Kasumi-1 (cell line): ENCODE results near the gene TRAF3IP1.
"Not testable (repeated sequence)": the region's sequence is repeated elsewhere in the genome, so short reads cannot be mapped to it uniquely, and the experiment has no call there.

Experiments used
- DNase-seq, 2 experiments: peaks; one replicate each; lab custom pipeline; 2025; lab: John Stamatoyannopoulos, UW

The TRAF3IP1 gene

DNA sequence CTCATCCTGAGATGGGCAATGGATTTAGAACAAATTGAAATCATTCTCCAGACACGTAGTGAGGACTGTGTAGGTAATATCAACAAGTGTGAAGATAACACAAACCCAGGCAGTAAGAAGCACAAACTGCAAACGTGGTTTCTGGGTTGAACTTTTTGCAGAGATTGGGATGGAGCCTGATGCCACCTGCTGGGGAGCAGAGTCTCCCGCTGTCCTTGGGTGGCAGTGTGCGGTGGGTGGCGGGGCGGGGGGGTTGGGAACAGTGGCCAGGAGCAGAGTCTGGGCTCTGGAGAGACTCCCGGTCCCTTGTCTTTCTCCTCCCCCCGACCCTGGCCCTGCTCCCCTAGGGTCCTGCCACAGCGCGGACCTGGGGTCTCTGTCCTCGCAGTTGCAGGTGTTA, 19.5 kb downstream of the TRAF3IP1 start:
- no peak for DNase-seq

DNA sequence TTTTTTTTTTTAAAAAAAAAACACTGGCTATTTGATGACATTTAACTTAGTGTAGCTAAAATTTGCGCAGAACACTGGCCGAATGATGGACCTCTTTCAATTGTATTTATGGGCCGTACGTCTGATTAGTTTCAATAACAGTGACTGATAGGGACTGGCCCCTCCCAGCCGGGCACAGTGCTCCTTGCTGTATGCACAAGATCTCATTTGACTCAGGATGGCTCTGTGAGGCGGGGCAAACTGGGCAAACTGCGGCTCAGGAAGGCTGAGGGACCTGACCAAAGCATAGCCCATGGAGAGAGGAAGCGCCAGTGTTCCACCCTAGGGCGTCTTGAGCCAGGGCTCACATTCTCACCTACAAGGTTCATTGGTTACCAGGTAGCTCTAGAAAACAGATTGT, 21.2 kb downstream of the TRAF3IP1 start:
- no peak for DNase-seq

DNA sequence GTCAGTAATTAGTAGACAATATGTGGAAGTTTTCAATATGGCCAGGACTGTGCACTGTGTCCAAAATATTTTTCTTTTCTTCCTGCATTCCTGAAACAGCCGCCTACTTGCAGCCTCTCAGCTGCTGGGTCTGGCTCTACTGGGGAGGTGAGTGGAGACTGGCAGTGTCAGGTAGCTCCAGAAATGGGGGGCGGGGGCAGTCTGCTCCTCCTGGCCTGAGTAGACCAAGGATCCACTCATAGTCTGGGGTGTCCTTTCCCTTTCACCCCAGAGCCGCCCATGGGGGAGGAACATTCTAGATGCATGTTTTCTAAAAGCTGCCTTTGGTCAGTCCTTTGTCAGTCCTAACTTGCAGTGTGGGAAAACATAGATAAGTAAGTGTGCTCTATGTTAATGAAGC, 23.7 kb downstream of the TRAF3IP1 start:
- no peak for DNase-seq

DNA sequence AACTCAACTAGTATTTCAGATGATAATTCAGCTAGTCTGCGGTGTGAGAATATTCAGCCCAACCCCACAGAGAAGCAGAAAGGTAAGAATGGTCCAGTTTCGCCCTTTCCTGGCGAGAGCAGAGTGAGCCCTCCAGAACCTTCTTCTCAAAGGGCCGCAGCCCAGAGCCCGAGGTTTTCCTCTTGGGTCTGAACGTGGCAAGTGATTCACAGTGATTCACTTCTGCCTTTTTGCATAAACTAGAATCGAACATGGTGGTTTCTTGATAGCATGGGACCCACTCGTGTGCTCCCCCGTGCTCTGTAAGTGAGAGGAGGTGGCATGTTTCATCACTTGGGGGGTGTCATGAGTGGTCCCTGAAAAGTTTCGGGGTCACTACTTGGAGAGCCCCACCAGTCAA, 24.2 kb downstream of the TRAF3IP1 start:
- no peak for DNase-seq

DNA sequence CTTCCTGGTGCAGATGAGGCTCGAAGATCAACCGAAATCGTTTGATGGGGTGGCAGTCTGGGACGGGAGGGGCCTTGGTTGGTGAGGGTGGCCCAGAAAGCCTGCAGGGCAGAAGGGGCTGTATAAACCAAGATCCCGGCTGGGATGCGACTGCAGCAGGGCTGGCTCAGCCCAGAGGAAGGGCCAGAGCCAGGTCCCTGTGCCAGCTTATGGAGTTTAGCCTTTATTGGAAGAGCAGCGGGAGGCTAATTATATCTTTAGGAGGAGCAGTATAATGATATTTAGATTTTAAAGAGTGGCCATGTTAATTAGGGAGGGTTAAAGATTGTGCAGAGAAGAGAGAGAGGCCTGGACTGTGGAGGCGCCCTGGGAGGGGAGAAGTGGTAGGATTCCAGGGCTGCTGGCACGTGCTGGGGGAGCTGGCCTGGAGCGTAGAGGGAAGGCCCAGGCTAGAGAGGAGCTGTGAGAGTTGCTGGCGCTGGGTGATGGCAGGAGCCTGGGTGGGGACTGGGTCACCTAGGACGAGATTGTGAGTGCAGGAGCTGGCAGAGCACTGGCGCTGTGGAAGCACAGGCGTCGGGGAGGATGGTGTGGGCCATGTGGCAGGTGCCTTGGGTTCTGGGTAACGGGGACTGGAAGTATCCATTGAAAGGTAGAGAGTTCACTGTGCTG, 25.1 kb downstream of the TRAF3IP1 start:
- DNase-seq, result no peak

DNA sequence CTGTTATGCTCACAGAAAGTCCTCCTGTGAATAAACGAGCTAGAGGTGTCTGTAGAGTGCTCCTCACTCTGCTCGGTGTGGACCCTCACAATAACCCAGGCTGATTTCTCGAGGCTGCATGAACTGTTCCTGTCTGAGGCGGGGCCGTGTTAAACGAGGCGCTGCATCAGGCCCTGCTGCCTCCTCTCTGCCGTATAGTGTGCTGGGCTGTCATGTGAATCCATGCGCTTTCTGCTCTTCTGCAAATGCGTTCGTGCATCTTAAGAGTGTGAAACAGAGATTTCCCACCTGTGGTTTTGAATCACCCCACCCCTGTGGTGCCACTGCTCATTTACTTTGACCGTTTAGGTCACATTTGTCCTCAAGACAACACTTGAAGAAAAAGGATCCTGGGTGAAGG, 26.2 kb downstream of the TRAF3IP1 start:
- no peak for DNase-seq

DNA sequence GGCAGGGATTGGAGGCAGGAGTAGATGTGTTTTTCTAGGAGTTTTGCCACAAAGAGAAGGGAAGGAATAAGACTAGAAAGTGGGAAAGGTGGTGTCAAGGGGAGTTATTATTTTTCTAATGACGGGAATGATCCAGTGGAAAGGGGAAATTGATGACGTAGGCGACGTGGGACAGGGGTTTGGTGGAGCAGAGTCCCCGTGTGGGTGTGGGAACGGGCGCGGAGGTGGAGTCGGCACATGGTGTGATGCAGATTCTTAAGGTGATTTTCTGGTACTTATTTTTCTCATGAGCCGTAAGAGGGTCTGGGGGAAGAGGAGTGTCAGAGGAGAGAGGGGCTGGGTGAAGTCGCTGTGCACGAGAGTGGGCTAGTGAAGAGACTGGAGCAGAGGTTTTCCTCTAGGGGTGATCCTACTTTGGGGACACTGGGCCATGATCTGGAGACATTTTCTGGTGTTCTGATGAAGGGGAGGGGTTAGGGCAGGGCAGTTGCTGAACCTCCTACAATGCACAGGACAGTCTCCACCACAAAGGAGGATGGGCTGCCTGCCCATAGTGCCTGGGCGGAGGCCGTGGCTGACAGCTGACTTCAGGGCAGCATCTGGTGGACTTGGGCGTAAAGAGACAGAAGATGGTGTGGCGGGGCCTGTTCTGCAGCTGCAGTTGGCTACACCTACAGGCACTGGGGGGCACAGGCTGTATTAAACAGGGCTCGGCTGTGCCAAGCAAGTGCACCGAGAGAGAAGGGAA, 30.0 kb downstream of the TRAF3IP1 start:
- DNase-seq, result no peak

DNA sequence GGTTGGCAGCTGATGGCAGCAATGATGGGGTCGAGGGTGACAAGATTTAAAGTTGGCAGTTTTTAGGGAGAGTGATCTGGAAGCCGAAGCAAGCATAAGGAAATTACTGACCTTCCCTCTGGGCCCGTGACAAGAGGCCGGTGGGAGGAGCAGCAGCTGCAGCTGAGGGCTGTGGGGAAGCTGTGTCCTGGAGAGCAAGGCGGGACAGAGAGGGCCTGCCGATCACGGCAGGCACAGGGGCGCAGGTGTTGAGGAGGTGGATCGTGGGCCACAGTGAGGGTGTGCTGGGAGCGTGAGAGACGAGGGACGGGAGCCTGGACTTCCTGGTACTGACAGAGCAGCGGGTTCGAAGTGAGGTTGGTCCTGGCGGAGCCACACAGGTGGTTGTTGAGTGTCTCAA, 31.0 kb downstream of the TRAF3IP1 start:
- no peak for DNase-seq

DNA sequence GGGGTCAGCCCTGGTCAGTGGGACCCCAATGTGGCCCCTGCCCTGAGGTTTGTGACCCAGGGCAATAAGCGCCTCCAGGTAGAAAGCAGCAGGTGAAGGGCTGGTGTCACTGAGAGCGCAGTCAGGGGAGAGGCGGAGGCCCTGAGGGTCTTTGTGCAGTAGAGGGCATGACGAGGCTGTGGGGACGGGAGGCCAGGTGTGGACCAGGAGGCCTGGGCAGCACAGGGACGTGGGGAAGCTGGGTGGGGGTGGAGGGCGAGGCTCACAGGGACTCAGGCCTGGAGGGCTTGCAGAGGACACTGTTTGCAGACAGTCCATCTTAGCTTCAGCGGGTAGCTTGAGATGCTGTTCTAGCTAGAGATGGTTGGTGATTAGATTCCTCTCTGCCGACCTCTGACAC, 32.0 kb downstream of the TRAF3IP1 start:
- DNase-seq, result no peak

DNA sequence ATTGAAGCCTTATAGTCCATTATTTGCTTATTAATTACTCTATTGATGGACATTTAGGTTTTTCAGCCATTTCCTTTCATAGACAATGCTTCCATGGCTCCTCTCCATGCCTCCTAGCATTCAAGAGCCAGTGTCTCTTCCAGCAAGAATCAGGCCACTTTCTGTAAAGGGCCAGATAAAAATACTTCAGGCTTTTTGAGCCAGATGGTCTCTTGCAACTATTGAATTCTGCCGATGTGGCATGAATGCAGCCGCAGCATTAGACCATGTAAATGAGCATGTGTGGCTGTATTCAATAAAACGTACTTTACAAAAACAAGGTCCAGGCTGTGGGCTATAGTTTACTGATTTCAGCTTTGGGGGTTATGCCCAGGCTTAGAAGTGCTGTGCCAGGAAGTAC, 38.5 kb downstream of the TRAF3IP1 start:
- no peak for DNase-seq

DNA sequence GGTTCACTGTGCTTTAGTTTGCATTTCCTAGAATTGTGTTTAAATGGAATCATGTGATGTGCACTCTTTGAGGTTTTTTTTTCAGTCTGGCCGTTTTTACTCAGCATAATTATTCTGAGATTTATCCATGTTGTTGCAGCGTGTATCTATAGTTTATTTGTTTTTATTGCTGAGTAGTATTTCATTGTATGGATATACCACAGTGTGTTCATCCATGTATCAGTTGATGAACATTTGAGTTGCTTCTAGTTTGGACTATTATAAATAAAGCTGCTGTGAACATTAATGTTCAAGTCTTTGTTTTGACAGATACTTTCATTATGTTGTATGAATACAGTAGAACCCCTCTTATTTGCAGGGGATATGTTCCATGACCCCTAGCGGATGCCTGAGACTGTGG, 39.1 kb downstream of the TRAF3IP1 start:
- no peak for DNase-seq

DNA sequence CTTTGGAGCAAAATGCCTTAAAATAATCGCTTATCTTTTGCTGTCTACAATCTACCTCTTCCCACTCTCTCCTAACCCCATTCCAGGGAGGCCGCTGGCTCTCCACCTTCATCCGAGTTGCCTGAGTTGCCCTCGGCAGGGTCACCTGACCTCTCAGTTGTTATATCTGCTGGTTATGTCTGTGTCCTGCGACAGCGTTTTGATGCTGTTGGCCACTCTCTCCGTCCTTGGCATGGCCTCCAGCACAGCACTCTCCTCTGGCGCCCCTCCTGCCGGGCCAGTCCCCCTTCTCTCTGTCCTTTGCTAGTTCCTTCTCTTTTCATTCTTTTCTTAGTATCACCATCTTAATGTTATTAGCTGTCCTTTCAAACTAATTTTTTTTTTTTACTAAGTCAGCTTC, 41.6 kb downstream of the TRAF3IP1 start:
- no peak for DNase-seq

DNA sequence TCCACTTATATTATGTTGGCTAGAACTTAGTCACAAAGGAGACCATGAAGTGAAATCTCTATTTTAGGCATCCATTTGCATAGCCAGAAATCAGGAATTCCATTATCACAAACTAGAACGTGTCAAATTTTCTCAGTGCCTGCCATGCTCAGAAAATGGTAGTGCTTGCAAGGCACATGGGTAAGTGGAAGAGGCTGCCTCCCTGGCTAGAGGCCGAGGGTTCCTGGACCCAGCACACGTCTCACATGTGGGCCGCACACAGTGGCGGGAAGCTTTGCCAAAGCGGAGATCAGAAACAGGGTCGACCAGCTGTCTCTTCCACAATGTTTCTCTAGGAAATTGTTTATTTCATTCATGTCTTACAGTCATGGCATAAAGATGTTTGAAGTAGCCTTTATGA, 42.3 kb downstream of the TRAF3IP1 start:
- DNase-seq, result no peak

DNA sequence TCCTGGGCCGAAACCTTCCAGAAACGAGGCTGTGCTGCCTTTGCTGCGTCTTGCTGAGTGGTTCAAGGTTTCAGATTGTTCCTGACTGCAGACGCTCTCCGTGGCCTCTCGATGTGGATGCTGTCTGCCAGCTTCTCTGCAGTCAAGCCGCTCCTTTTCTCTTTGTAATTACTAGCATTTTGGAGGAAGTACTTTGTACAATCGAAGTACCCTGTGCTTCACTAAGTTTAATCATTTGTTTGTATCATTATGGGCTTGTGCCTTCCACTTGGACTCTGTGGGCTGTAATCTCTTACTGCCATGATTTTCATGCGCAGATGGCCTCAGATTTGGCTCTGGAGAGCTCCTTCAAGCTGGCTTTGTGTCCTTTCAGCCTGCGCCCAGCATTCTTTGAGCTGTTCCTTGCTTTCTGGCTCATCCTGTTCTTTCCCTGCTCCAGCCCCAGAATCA, 49.3 kb downstream of the TRAF3IP1 start:
- no peak for DNase-seq

DNA sequence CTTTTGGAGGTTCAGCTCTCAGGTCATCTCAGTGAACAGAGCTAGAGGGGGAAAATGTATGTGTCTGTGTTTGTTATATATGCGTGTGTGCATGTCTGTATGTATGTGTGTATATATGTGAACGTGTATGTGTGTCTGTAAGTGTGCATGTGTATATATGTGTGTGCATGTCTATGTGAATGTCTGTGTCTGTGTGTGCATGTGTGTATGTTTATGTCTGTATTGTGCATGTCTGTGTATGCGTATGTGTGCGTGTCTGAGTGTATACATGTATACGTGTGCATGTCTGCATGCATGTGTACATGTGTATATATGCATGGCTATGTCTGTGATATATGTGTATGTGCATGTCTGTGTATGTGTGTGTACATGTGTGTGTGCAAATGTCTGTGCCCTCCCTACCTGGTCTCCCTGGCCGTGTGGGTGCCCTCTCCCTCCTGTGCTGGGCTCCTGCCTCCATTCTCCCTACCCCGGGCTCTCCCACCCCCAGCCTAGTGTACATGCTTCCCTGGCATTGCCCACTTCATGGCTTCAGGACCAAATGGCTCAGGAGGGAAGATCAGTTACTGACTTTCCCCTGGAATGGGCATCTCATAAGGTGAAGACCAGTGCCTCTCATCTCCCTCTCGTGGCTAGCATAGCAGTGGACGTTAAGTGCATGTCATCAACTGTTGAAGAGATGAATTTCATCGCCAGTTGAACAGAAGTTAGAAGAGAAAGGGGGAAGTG, 49.9 kb downstream of the TRAF3IP1 start:
- DNase-seq, result no peak

DNA sequence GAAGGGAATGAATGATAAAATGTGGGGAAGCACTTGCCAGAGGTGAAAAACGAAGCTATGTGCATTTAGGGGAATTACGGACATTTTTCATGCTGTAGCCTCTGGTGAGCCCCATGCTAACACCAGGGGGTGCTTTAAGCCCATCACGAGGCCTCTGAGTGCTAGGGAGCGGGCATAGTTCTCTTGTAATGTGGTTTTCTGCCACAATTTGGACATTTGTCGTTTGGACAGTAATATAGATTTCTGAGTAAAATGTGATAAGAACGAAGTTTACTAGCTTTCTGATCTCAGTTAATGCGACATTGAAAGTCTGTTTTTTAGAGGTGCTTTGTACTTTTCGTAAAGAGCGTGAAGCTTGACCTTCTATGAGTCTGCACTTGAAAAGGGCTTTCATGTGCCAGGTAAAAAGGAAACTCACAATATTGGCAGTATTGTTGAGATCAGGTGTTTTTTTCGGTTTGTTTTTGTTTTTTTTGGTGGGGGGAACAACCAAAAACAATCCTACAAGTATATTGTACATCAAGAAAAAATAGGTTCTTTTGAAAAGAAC, 50.6 kb downstream of the TRAF3IP1 start:
- peak; percentile 46 for DNase-seq

DNA sequence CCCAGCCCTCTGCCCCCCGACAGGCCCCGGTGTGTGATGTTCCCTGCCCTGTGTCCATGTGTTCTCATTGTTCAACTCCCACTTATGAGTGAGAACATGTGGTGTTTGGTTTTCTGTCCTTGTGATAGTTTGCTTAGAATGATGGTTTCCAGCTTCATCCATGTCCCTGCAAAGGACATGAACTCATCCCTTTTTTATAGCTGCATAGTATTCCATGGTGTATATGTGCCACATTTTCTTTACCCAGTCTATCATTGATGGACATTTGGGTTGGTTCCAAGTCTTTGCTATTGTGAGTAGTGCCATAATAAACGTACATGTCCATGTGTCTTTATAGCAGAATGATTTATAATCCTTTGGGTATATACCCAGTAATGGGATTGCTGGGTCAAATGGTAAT, 52.0 kb downstream of the TRAF3IP1 start:
- not testable (repeated sequence) for DNase-seq

DNA sequence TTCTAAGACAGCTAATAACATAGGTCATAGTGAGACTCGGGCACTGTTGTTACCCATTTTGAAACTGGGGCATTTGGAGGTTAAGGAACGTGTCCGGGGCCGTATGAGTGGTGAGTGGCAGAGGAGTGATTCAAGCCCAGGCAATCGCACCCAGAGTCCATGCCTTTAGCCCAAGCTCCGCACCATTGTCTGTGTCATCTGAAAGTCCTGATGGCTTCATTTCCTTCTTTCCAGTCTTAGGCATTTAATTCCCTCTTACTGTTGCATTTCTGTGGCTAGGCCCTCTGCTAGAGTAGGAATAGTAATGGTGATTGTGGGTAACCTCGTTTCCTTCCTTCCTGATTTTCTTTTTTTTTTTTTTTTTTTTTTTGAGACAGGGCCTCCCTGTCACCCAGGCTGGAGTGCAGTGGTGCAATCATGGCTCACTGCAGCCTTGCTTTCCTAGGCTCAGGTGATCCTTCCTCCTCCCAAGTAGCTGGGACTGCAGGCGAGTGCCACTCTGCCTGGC, 56.6 kb downstream of the TRAF3IP1 start:
- peak; percentile 40 to 58 for DNase-seq

DNA sequence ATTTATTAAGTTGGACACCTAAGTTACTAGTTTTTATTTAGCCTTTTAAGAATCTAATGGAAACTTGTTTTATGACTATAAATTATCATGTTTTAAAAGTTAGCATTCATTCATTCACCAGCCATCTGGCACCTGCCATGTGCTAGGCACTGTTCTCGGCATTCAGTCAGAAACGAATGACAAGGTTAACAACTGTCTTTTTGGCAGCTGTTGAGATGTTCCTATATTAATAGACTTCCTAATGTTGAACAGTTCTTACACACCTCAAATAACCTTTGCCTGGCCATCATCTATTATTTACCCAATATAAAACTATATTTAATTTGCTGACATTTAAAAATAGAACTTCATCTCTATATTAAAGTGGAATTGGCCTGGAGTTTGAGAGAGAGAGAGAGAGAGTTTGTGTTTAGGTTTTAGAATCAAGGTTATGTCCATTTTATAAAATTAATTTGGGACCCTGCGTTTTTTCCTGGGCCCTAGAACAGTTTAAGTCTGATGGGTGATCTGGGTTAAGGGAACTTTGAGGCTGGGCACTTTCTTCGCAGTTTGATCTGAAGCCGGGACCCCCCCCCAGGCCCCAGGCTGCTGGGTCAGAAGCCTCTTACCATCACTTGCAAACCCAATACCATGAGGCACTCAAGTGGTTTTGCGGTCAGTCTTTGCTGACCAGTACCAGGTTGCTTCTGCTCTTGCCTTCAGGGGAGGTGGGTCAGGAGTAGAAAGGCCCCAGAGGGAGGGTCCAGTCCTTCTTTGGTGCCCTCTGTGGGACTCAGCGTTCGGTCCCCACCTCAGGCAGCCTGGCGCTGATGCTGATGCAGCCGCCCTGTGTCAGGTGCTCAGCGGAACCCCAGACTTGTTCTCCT, 58.1 kb downstream of the TRAF3IP1 start:
- no peak for DNase-seq

DNA sequence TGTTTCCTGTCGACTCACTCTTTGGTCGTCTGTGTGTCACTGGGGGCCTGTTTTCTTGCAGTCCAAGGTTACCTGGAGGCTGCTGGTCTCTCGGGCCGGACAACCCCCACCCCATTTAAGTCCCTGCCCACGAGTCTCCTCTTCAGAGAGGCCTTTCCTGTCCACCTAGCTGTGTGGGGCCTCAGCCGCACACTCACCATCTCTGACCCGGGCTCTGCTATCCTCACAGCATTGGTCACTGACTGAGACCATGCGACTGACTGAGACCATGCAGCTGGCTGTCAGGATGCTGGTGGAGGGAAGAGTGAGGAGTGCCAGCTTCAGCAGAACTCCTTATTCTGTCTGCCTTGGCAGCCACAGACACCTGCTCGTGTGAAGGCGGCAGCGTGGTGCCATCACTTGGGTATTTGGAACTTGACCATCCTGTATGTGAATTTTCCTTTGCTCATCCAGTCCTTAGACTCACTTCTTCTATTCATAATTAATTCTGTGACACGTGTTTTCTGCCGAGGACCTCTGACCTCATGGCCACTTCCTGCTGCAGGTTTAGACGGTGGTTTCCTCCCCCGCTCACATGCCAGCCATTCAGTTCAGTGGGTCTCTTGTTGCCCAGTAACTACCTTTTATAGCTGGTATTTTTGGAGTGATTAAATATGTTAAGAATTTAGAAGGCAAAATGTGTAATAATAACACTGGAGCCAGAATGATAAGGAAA, 58.9 kb downstream of the TRAF3IP1 start:
- peak; percentile 6 to 17 for DNase-seq

DNA sequence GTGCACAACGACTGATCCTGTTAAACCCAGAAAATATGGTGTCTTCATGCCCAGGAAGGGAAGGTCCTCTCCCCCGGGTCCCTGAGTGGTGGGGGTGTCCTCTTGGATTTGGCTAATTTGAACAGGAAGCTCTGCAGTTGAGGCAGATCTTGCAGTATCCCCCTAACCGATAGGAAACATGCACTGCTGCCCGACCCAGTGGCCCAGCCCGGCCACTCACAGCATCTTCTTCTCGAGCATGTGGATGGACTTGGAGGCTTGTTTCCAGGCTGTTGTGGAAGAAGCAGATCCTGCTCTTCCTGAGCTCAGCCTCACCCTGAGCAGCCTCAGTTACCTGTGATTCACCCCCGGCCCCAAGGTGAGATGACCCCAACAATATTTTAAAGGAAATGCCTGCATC, 60.0 kb downstream of the TRAF3IP1 start:
- no peak for DNase-seq
